Right lobe of liver (tissue), 4 donors: ENCODE measurements around the gene CDH13.

Source experiments
- CTCF ChIP-seq, 4 donors: fragments of 200-600 bp in 3 of 4; fragments of 450-650 bp in 1 of 4; IDR thresholded peaks; one replicate each; pipeline versions ENCODE4 v1.5.1 to v1.8.0; 2016 to 2022; ENCODE audit warnings: antibody characterized with exemption in 4 of 4, mild to moderate bottlenecking in 2 of 4
- POLR2A ChIP-seq: fragments of 450-650 bp; IDR thresholded peaks from one replicate; pipeline ENCODE4 v1.6.1; 2017; ENCODE audit warnings: antibody characterized with exemption, mild to moderate bottlenecking
- donor health status: DM: no; HTN: no; CAD: no.
- donor health status: DM: no; HTN: no; CAD: no.
- donor health status: DM: no; HTN: yes; CAD: no.

DNA sequence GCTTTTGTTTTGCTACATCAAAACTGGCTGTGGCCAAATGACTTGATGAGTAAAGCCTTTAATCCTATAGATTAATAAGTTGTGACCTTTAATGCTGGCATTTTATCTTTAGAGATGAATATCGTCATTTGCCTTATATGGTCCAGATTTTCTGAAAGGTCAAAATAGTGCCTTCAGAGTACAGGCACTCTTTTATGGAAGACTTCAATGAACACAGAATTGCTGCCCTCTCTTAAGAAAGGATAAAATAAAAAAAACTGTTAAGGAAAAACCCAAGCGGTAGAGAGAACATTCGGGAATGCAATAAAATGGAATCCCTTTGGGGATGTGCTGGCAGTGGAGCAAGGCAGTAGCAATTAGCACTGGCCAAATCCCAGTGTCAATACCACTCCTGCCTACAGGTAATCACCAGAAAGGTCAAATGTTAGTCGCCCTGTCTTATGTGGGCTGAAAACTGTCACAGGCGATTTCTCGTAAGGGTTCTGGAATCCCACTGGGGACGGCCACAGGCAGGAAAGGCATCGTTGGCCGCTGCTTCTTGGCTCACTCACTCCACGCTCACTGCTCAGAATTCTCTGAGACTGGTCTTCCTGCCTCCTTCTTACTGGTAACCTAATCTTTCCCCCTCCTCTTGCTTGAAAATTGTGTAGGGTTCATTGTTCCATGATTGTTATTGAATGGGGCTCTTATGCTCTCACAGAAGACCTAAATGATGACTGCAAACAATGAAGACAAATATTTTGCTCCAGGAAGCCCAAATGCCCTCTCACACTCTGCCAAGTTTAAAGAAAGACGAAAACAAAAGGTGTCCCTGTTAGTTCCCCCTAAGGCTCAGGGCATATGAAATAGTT, 1135.6 kb downstream of the CDH13 start:
- no peak for TF ChIP-seq CTCF (IDR thresholded peaks at IDR 0.05)
- no peak for TF ChIP-seq POLR2A
